GM18520 (cell line): ENCODE data around the gene SMIM15.
"Not testable (repeated sequence)": the region's sequence is repeated elsewhere in the genome, so short reads cannot be mapped to it uniquely, and the experiment has no call there.

ENCODE experiments used
- ATAC-seq: cut with Tn5 transposase; IDR thresholded peaks from one replicate; pipeline ENCODE4 v1.9.1; 2021; ENCODE audit not compliant: unreplicated experiment

SMIM15 gene, protein sequence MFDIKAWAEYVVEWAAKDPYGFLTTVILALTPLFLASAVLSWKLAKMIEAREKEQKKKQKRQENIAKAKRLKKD

DNA sequence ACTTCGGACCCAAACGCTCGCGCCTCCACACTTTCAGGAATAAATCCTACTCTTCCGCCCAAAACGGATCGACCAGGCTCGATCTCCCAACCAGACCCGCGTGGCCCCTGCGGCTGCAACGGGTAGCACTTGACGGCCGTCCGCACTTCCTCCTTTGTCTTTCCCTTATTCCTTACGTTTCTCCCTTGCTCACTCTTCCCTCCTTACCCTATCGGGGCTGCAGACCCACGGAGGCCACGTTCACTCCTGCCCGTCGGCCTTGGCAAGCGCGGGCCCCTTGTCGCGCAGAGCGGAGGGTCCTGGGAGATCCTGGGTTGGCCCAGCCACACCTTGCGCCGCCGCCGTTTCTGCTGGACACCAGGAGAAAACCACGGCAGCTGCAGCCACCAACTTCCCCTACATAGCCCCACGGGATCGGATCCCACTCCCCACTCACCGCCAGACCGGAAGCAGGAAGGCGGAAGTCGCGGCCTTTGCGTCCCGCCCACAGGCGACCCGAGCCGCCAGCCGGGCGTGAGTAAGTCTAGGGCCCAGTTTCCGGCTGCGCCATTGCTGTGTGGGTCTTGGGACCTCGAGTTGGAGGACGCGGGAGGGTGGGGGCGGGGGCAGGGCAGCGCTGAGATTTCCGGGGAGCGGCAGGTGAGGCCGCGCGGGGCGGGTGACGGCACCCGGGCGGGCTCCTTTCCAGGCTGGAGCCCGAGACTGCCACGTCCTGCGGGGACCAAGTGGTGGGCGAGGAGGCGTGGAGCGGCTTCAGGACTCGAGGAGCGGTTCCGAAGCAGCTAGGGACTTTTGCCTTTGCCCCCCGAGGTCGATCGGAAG, at the start of gene SMIM15:
Gene SMIM15, minus strand, starts transcription at position 459 of the 822 bp plus-strand sequence. CDS start 2,297 bp downstream, outside the sequence.
- ATAC-seq, result peak; percentile 96

DNA sequence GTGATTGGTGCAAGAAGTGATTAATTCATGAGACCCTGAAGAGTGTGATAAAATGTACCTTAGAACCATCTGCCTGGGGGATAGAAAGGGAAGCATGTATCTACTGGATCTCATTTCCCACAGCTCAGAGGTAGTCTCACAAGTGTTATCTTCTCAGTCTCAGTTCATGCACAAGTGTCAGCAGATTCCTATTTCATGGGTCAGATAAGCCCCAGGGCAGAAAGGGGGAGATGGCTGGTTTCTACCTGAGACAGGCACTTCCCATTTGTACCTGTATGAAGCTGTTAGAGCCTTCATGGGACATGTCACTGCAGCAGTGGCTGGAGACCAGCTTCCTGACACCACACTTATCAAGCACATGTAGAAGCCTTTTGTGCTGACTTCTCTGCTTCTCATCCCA, 45.6 kb upstream of the SMIM15 start:
- ATAC-seq, result no peak

DNA sequence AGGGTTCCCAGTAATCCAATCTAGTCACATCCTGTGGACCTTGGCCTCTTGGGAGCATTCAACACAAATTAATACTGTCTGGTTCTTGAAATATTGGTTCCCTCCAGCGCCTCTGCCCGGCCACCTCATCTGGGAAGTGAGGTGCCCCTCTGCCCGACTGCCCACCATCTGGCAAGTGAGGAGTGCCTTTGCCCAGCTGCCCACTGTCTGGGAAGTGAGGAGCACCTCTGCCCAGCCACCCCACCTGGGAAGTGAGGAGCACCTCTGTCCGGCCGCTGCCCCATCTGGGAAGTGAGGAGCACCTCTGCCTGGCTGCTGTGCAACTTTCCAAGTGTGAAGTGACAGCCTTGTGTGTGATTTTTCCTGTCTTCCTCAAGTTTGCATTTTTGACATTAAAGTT, 42.7 kb upstream of the SMIM15 start:
- ATAC-seq, result no peak

DNA sequence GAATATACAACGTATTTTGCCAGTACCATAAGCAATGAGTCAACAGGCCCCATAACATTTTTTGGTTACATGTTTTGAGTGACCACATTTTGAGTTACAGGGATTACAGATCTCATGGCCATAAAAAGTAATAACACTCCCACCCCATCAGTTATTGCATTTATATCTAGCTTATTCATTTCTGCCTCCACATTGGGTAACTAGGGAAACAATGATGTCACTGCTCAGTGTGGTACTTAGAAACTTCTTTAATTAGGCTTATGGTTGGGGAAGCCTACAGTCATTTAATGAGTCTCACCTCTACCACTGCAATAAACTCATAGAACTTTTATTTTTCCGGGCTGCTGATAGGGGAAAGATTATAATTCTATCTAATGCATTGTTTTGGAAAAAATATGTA, 39.9 kb upstream of the SMIM15 start:
- ATAC-seq, result peak; percentile 66

DNA sequence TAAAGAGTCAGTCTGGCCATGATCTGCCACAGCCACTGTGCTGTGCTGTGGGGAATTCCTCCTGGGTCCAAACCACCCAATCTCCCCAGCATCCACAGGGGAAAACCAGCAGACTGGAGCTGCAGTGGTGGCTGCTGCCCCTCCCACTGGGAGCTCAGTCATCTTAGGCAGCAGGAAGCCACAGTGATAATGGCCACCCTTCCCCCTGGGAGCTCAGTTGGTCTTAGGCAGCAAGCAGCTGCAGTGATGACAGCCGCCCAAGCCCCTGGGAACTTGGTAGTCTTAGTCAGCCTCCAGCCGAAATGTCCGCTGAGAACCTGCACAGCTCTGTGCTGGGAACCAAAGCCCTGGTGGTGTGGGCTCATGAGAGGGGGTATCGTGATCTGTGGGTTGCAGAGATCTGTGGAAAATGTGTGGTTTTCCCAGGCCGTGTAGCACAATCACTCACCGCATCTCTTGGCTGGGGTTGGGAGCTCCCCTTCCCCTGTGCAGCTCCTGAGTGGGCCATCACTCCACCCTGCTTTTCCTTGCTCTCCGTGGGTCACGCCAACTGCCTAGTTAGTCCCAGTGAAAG, 38.4 kb upstream of the SMIM15 start:
- ATAC-seq, result peak; percentile 65

DNA sequence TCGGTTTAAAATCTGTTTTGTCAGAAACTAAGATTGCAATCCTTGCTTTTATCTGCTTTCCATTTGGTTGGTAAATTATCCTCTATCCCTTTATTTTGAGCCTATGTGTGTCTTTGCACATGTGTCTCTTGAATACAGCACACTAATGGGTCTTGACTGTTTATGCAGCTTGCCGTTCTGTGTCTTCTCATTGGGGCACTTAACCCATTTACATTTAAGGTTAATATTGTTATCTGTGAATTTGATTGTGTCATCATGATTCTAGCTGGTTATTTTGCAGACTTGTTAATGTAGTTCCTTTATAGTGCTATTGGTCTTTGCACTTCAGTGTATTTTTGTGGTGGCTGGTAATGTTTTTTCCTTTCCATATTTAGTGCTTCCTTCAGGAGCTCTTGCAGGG, 36.3 kb upstream of the SMIM15 start:
- ATAC-seq, result no peak

DNA sequence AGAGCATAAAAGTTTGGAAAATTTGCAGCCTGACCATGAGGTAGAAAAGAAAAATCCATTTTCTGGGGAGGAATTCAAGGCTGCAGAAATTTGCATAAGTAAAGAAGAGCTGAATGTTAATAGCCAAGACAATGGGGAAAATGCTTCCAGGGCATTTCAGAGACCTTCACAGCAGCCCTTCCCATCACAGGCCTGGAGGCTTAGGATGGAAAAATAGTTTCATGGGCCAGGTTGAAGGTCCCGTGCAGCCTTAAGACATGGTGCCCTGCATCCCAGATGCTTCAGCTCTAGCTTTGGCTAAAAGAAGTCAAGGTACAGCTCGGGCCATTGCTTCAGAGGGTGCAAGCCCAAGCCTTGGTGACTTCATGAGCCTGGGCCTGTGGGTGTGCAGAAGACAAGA, 25.6 kb upstream of the SMIM15 start:
- not testable (repeated sequence) for ATAC-seq

DNA sequence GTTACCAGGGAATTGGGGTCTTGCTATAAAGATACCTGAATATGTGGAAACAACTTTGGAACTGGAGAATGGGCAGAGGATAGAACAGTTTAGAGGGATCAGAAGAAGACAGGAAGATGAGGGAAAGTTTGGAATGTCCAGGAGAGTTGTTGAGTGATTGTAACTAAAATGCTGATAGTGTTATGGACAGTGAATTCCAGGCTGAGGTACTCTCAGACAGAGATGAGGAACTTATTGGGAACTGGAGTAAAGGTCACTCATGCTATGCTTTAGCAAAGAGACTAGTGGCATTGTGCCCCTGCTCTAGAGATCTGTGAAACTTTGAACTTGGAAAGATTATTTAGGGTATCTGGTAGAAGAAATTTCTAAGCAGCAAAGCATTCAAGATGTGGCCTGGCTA, 25.1 kb upstream of the SMIM15 start:
- ATAC-seq, result not testable (repeated sequence)

DNA sequence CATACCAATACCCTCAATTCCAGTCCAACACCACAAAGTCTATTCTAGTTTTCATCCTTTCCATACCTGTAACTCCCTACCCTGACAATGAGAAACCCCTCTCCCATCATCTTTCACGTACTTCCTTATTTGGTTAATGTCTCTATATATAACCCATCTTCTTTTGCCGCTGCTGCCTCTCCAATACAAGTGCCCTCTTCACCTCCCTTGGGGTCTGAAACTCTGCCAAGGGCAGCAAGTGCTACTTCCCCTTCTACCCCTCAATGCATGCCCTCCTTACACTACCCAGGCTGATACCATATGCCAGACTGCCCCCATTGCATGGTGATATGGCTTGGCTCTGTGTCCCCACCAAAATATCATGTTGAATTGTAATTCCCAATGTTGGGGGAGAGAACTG, 24.4 kb upstream of the SMIM15 start:
- no peak for ATAC-seq

DNA sequence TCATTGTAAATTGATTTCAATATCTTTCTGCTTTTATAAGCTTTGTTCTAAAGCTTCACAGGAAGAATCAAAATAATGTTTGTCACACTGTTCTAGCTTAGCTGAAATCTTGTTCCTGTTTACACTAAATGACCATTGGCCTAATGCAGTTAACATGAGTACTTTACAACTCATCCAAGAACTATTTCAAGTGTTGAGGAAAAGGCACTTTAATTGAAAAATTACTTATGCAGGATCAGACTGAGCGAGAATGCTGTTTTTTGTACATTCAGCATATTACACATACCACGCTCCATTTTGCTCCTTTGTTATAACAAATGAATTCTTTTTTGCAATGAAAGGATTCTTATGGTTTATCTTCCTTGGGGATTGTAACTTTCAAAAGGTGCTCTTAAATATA, 22.4 kb upstream of the SMIM15 start:
- ATAC-seq, result no peak

DNA sequence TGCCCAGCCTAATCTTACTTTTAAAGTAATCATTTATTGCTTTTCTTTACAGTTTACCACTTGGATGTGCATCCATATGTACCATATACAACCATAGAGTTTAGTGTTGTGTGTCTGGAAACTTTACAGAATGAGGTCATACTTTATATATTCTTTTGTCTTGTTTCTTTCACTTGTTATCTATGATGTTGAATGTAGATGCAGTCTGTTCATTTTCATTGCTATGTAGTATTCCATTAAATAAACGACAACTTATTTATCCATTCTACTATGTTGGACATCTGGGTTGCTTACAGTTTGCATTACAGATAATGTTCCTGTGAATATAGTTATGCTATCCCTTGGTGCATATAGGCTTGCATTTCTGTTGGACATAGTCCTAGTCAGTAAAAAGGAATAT, 21.3 kb upstream of the SMIM15 start:
- no peak for ATAC-seq

DNA sequence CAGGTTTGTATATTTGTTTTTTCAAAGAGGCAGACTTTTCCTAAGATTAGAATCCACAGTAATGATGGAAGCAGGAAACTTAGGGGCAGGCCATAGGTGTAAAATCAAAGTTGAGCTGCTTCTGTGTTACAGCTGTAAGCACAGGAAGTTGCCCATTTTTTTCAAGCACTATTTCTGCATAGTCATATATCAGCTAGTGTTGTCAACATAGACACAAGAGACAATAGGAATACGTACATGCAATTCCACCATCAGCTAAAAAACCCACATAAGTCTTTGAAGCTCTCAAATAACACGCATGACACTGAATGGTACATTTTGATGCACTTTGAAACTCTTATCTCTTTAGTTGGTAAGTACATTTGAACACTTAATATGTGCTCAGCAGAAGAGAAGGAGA, 20.2 kb upstream of the SMIM15 start:
- no peak for ATAC-seq

DNA sequence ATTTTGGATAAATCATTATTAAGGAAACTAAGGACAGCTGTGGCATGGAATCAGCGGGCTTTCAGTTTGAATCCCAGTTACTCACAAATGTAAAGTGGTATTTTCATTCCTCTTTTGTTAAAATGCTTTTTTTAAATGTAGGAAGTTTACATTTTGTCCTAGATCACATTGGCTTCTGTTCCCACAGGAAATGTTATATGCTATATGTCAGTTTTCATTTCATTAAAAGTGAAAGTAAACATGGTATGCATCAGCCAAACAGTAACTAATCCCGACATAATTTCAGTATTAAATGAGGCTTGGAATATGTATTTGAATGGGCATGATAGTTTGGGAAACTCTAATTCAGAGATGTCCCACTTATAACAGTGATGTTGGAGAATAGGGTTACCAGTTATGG, 18.6 kb upstream of the SMIM15 start:
- ATAC-seq, result no peak

DNA sequence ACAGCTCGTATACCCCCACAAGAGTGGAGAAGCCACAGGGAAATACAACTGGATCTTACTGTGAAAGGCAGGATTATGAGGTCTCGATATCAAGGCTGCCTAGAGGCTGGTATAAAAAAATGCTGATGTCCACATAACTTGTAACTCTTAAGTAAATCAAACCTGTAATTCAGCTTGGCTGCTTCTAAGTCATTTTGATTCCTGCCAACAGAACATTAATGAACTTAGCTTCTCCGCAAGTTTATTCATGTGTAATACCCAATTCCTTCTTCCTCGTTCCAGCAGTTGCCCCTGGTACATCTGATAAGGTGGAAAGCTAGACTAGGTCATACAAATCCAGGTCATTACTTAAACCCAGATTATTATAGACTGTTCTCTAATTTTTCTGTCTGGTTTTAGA, 16.4 kb upstream of the SMIM15 start:
- ATAC-seq, result no peak

DNA sequence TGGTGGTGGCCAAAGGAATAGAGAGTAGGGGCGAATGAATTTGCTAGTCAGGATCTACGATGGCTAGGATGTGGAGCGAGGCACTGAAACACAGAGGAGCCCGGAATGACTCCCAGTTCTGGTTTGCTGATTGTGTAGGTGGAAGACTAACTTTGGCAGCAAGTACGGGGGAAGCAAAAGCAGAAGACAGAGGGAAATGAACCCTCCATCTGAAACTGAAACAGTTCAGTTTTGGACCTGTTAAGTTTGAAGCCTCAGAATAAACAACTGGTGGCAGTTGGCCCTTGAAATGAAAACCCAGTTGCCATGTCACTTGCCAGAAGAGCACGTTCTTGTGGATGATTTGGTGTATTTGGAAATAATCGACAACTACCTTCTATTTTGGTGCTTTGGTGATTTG, 15.4 kb upstream of the SMIM15 start:
- peak; percentile 51 for ATAC-seq

DNA sequence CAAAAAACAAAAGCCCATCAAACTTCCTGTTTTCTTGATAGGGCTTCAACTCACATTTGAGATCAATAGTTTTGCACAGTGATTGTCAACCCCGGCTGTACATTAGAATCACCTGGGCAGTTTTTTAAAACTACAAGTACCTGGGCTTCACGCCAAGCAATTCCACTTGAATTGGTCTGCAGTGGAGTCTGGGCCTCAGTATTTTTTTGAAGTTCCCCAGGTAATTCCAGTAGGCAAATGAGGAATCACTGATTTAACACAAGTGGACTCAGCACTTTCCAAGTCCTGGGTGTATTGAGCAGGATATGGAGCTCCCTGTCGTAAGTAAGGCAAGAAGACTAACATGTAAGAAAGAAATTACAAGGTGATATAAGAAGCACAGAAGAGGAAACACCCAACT, 14.8 kb upstream of the SMIM15 start:
- no peak for ATAC-seq

DNA sequence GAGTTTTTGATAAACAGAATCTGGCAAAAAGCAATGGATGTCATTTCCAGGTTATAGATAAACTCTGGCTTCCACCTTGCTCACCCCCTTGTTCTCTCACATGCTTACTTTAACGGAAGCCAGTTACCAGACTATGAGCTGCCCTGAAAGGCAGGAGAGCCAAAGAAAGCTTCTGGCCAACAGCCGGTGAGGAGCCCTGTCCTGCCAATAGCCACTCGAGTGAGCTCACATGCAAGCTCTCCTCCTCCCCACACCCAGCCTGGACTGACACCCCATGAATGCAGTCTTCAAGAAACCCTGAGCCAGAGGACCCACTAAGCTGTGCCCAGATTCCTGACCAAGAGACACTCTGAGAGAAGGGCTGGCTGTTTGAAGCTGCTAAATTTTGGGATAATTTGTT, 14.4 kb upstream of the SMIM15 start:
- no peak for ATAC-seq

DNA sequence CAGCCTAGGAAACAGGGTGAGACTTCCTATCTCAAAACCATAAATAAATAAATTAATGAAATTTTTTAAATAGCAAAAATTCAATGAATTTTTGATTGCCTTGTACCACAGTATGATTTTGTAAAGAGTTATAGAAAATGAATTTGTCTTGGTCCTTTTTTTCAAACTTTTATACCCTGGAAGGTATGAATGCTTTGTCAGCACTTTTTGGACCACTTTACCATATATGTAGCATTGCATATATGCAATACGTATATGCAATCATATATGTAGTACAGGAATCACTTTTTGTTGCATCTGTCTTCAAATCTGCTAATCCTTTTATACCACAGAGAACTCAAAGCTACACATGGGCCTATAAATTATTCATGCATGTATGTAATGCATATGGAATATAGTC, 9.2 kb upstream of the SMIM15 start:
- ATAC-seq, result no peak

DNA sequence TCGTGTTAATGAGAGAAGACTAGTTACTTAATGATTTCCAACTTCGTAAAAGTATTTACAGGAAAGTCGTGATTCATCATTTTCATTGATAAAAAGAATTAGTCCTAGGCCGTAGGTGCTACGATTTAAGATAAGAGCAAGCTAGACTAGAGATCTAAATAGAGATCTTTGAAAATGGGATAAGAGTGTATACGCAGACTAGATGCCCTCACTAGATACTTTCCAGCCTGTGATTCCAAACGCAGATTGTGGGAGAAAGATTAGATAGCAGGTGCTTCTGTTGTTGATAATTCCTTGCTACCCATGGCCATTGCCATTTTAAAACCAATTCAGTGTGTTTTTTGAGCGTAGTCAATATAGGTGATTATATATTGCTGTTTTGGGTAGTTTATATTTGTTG, 6.7 kb upstream of the SMIM15 start:
- ATAC-seq, result no peak

DNA sequence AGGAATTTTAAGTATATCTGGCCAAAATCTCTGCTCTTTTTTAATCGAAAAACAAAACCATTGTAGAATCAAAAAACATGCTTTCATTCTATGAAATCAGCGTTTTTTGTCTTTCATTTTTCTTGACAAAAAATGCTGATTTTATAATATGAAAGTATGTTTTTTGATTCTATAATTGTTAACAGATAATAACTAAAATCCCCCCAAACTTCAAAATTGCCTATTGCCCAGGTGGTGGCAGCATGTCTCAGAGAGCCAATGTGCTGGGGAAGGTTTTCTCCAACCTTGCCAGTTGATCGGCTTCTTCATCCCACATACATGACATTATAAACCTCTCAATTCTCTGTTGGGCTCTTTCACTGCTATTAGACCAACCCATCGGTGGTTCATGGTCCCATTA, 5.1 kb upstream of the SMIM15 start:
- no peak for ATAC-seq

DNA sequence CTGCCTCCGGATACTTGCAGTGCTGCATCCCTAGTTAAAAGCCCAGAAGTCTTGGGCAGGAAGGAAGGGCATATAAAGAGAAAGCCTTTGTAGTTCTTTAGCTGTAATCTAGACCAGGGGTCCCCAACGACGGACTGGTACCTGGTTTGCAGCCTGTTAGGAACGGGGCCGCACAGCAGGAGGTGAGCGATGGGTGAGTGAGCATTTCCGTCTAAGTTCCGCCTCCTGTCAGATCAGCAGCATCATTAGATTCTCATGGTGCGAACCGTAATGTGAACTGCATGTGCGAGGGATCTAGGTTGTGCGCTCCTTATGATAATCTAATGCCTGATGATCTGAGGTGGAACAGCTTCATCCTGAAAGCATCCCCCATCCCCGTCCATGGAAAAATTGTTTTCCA, 1.6 kb upstream of the SMIM15 start:
- no peak for ATAC-seq

DNA sequence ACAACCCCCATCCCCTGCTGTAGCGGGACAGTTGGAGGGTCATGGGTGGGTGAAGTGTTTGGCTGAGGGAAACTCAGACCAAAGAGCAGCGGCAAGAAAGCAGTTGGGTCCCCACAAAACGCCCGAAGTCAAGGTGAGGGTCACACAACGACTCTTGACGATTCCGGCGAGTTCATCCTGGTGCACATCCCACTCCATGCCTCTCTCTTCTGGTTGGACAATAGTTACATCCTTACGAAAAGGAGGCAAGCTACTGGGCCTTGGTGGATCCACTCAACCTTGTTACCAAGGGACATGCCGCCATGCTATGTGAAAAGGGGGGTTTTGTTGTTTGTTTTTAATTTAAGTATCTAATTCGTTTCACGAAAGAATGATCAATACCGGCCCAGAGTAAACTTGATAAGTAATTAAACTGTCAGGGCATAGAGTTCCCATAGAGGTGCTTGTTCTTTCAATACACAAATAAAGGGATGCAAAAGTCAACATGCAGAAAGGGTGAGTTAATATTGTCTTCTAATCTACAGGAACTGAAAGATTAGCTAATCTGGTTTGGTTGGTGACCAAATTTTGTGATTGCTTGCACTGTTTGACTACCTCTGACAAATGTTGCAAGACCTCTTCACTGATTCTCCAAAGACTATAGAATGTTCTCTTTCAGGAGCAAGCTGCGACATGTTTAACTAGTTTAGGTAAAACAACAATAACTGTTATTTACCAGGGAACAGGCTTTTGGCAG, 732 bp upstream of the SMIM15 start:
- no peak for ATAC-seq
